HG02571 (cell line): Measurements from ENCODE around the gene LTBP2.
A peak's percentile ranks its signal among the peaks of the same experiment; 100 is the strongest.

Experiments used
- ATAC-seq: cut with Tn5 transposase; IDR thresholded peaks from one replicate; pipeline ENCODE4 v1.9.1; 2021; ENCODE audit warnings: mild to moderate bottlenecking, moderate library complexity; ENCODE audit not compliant: unreplicated experiment

The LTBP2 gene

DNA sequence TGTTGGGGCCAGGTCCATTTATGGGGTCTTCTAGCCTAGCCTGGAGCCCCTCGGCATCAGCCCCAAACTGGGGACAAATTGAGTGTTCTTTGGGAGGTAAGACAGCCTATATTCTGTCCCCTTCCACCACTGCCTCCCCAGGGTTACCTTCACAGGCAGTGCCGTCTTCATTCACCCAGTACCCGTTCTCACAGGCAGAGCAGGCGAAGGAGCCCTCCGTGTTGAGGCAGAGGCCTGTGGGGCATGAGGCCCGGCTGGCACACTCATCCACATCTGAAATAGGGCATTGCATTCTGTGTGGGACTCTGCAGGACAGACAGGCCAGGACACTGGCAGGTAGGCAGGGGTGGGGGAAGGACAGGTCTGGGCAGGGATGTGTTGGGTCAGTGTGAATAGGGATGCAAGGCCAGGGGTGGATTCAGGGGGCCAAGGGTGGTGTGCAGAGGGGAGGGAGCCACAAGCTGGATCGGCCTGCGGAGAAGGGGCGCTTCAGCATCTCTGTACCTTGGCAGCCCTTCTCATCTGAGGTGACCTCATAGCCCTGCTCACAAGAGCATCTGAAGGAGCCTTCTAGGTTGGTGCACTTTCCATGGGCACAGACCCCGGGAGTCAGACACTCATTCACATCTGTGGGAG is 102.3 kb downstream of the LTBP2 start:
- ATAC-seq: no peak

GRCh38 chr14:74508844-74509428 is 103.1 kb downstream of the LTBP2 start:
- ATAC-seq: no peak

DNA sequence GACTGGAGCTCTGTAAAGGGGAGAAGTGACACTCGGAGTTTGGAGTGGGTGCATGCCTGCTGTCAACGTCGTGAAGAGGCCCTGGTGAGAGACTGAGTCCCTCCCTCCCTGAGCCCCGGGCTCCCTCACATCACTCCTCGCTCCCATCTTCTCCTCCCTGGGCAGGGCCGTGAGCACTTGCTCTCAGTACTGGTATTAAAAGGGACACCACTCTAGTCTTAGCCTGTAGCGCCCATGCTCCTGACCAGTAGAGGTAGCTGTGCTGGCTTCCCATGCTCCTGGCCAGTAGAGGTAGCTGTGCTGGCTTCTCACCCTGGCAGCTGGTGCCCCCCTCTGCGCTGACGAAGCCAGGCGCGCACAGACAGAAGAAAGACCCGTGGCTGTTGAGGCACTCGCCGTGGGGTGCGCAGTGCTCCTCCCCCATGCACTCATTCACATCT is 103.7 kb downstream of the LTBP2 start:
- no peak for ATAC-seq

DNA sequence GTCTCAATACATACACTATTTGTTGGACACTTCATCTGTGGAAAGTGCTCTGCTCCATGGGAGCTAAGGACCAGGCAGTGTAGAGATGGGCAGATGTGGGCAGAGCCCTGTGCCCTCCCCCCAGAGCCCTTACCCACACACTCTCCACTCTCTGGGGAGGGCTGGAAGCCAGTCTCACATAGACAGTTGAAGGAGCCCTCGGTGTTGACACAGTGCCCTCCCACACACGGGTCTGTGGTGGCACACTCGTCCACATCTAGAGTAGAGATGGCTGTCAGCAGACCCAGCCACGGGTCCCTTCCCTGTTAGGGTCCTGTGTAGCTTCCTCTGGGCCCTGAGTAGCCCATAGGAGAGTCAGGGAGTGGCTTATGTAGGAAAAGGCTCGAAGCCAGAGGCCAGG is 104.2 kb downstream of the LTBP2 start:
- ATAC-seq: no peak

DNA sequence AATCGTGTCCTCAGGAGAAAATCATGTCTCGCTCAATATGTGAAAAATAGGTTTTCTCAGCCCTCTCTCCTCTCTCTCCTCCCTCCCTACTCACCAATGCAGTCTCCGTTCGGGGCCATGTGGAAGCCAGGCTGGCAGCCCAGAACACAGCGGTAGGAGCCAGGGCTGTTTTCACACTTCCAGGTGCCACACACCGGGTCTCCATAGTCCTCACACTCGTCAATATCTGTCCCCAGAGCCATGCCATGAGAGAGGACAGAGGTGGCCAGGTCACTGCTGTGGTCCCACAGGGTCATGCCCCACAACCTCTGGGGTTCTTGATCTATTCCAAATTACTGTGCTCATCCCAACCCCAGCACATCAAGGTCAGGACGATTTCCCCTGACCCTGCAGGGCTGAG is 105.0 kb downstream of the LTBP2 start:
- ATAC-seq: no peak

DNA sequence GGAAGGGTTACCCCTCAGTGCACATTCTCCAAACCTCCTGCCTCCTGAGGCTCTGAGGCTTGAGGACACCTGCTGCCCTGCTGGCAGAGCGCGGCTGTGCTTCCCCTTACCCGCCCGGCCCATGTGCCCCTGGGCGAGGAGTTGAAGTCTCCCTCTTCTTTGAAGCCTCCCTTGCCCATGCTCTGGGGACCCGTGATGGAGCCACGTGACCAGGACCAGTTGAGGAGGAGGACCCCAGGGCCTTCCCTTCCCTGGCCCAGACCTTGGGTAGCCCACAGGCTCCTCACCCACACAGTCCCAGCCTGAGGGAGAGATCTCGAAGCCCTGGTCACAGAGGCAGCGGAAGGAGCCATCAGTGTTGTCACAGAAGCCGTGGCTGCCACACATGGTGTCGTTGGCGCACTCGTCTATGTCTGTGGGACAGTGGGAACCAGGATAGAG is 105.6 kb downstream of the LTBP2 start:
- no peak for ATAC-seq

- no peak for ATAC-seq
Measured at GRCh38 chr14:74505831-74506230, 106.2 kb downstream of the LTBP2 start.

- ATAC-seq: no peak
Measured at GRCh38 chr14:74504874-74505720, 106.9 kb downstream of the LTBP2 start.

DNA sequence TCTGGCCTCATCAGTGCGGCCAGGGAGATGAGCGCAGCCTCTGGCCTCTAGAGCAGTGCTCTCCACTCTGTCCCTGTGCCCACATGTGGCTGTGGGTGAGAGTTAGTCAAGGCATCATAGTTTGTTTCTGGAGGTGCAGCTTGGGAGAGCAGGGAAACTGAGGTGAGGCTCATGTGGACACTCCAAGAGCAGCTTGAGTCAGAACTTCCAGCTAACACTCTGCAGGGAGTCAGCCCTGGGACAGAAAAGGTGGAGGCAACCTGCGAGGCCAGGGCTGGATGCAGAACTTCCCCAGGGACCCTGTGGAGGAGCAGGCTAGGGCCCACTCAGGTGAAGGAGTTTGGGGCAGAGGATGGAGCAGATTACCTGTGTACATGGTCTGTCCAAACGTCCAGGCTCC is 107.6 kb downstream of the LTBP2 start:
- ATAC-seq: no peak

GRCh38 chr14:74503938-74504335 is 108.1 kb downstream of the LTBP2 start:
- no peak for ATAC-seq

- ATAC-seq: no peak
Measured at GRCh38 chr14:74503291-74503937, 108.6 kb downstream of the LTBP2 start.

GRCh38 chr14:74502236-74503019 is 109.6 kb downstream of the LTBP2 start:
- no peak for ATAC-seq

DNA sequence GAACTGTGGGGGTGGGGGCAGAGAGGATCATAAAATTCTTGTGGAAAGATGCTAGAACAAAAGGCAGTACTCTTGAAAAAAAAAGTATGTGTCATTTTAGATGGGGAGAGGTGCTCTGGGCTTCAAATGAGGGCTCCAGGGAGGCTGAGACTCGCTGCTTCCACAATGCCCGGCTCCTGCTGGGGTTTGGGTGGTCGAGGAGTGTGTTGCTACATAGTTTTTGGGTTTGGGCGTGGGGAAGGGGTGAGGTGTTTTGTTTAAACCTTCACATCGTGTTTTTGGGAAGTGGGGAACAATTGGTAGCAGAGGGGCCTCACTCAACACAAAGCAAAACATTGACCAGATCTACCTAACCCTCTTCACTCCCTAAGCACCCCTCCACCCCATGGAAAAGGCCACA is 110.3 kb downstream of the LTBP2 start:
- no peak for ATAC-seq

GRCh38 chr14:74501135-74501614 is 110.9 kb downstream of the LTBP2 start:
- no peak for ATAC-seq

DNA sequence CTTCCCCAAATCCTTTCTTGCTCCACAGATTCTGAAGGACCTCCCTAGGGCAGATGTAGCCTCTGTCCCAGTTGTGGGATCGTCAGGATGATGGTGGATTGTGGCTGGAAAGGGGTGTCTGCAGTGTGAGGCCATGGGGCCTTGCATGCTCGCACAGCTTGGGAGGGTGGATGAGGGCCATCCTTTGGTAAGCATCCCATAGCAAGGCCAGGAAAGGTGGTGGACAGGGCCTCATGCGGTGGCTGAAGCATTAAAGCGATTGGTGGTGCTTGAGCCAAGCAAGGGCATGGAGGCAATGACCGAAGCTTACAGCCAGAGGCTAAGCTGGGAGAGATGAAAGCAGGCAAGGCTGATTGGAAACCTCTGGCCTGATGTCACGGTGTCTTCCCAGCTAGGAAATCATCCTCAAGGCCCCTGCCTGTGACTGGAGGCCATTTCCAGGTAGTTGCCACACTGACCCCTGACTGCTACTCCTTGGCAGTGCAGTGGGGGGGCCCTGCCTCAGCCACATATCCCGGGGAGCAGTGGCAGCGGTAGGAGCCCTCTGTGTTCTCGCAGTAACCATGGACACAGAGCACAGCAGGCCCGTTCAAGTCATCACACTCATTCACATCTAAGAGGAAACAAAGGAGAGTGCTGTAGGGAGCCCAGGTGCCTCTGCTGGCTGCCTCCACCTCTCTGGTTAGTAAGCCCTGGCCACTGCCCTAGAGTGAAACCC is 111.5 kb downstream of the LTBP2 start:
- ATAC-seq: no peak

DNA sequence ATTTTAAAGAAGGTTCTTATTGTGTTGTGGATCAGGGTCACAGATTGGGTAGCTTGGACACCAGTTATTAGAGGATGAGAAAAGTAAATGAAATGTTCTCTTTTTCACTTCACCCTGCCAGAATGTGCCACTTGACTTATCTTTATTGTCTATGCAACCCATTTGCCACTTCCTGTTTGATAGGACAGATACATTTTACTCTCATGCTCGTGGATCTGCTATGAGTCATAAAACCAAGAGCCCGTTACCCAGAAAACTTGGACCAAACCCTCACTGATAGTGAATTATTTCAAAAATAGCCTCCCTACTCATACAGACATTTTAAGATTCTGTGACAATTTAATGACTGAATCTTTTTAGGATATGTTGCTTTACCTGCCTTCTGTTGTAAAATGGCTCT is 116.7 kb downstream of the LTBP2 start:
- no peak for ATAC-seq

DNA sequence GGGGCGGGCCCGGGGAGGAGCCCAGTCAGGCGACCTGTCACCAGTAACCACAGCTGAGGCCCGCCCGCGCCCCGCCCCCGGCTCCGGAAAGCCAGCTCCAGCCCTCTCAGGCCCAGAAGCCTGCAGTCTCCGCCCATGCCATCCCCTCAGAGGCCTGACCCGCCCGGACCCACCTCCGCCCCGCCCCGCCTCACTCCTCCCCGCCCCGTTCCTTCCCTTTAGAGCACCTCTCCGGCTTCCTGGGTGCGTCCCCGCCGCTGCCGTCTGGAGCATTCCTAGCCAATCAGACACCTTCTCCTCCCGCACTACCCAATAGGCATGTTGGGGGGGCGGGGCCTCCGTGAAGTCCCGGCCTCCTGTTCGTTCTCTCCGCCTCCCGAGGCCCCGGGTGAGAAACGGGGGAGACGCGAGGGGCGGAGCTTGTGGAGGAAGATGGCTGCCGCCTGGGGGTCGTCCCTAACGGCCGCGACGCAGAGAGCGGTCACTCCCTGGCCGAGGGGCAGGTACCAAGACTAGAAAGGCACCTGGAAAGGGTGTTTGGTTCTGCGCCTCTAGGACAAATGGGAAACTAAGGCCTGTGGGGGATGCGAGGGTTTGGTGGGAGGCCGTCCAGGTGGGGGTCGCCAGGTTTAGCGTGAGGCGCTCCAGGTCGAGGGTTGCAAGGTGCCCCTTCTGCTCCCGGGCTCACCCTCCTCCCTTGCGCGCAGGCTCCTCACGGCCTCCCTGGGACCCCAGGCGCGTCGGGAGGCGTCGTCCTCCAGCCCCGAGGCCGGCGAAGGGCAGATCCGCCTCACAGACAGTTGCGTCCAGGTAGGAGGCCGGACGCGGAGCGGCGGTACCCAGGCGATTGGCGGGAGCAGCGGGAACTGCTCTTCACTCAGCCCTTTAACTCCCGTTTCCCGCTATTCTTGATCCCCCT is 118.4 kb downstream of the LTBP2 start, which contains the start of gene ISCA2:
Gene ISCA2, plus strand, starts transcription at position 423 of the 919 bp plus-strand sequence. Its CDS starts 10 bp downstream, at position 433.
- peak; percentile 87 for ATAC-seq

DNA sequence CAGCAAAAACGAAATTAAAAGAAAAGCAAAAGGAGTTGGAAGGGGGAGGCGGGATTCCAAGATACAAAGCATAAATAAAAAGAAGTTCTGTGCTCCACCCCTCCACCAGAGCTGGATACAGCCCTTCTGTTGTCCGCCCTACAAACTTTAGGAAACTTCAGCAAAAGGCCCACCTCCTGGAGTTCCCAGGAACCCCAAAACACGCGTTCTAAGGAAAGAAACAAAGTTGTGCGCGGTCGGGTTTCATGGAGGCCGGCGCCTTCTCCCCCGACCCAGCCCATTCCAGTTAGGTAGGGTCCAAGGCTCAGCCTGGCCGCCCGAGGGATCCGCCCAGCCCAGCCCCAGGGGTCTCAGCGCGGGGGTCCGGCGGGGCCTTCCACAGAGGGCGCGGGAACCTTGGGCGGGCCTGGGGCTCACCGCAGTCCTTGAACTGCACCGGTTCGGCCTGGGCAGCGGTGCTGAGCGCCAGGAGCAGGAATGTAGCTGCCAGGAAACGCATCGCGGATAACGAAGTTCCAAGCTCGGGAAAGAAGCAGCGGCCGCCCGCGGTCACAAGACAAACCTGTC is 119.2 kb downstream of the LTBP2 start, which contains the start of gene NPC2:
Gene NPC2, minus strand, starts transcription at position 530 of the 567 bp plus-strand sequence. Its CDS starts 31 bp downstream, at position 499.
- ATAC-seq: peak; percentile 7
